Stomach (tissue), 4 donors: ENCODE measurements around the gene SMCO4.

Experiments
- CTCF ChIP-seq, 7 experiments: fragments of 450-650 bp in 4 of 7; fragments of 200-600 bp in 3 of 7; sonication (generic) in 3 of 7; IDR thresholded peaks; one replicate each; pipeline ENCODE4 v1.5.1; 2016 to 2019; ENCODE audit warnings: antibody characterized with exemption in 7 of 7, control low read depth in 2 of 7, mild to moderate bottlenecking in 1 of 7
- EP300 ChIP-seq: sonication (generic); formaldehyde crosslinking; IDR thresholded peaks from one replicate; pipeline ENCODE4 v1.6.1; 2017; ENCODE audit warnings: antibody characterized with exemption
- POLR2A ChIP-seq, 4 donors: fragments of 450-650 bp; IDR thresholded peaks; one replicate each; pipeline ENCODE4 v1.6.1; 2016; ENCODE audit warnings: antibody characterized with exemption in 4 of 4, control low read depth in 2 of 4, mild to moderate bottlenecking in 1 of 4, moderate library complexity in 1 of 4
- POLR2AphosphoS5 ChIP-seq, 3 donors: sonication (generic); formaldehyde crosslinking; IDR thresholded peaks; one replicate each; pipeline ENCODE4 v1.6.1; 2016; ENCODE audit warnings: antibody characterized with exemption in 3 of 3

DNA sequence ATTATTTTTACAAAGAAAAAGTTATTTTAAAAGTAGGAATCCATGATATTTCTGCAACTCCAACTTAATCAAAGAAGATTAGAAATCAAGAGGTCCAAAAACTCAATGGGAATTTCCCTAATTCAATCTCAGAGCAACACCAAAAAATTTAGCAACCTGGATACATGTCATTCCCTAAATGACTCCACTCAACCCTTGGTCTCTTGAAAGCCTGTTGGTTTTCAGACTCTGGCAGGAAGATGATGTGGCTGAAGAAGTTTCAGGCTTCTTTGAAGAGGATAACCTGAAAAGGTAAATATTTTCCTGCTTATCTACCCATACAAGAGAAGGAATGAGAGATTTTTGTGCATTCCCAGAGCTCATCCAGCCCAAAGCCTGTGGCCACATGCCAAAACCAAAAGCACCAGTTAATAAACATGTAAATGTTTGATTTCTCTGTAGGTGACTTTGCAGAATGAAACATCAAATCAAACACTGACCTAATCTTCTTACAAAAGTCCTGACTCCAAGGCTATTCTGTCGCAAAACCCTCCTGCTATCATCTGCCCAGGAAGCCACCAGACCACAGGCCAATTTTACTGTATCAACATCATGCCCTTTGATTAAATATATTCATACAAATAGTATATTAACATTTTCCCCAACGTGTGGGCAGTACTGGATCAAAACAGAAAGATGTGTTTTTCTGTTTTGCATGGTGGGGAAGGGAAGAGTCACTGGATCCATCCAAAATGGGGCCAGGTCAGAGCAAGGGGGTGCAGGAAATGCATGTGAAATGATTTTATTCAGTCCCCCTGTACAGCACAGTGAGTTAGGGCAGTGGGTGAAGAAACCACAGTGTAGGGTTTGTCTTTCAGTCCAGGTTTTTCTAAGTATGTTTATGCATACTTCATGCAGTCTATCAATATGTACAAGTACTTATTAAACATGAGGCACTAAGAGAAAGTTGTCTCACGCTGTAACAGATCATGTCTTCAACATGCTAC lies 38.8 kb downstream of the SMCO4 start:
- TF ChIP-seq POLR2AphosphoS5 (IDR thresholded peaks at IDR 0.05) (no peak), CTCF (IDR thresholded peaks at IDR 0.05) (no peak), POLR2A (IDR thresholded peaks at IDR 0.05) (no peak), EP300 (no peak)
